BLaER1 (cell line): ENCODE measurements around the gene HEPHL1.

Experiments used
- H3K27ac ChIP-seq: shearing (Covaris generic); formaldehyde crosslinking; 2 replicates; pipeline ENCODE4 v1.8.1; 2022
- H3K27me3 ChIP-seq: shearing (Covaris generic); formaldehyde crosslinking; 2 replicates; pipeline ENCODE4 v1.8.1; 2022
- H3K36me3 ChIP-seq: shearing (Covaris generic); formaldehyde crosslinking; 2 replicates; pipeline ENCODE4 v1.8.1; 2022
- H3K4me1 ChIP-seq: shearing (Covaris generic); formaldehyde crosslinking; 2 replicates; pipeline ENCODE4 v1.8.1; 2022
- H3K4me2 ChIP-seq: shearing (Covaris generic); formaldehyde crosslinking; 2 replicates; pipeline ENCODE4 v1.8.1; 2022
- H3K4me3 ChIP-seq: shearing (Covaris generic); formaldehyde crosslinking; 2 replicates; pipeline ENCODE4 v1.8.1; 2022
- H3K9ac ChIP-seq: shearing (Covaris generic); formaldehyde crosslinking; 2 replicates; pipeline ENCODE4 v1.8.1; 2022
- H3K9me3 ChIP-seq: shearing (Covaris generic); formaldehyde crosslinking; 2 replicates; pipeline ENCODE4 v1.8.1; 2022
- H4K20me1 ChIP-seq: shearing (Covaris generic); formaldehyde crosslinking; 2 replicates; pipeline ENCODE4 v1.8.1; 2022
- Cebpa-rat ChIP-seq: shearing (Covaris generic); IDR thresholded peaks from 2 replicates; pipeline ENCODE4 v1.8.1; 2022

Gene HEPHL1

GRCh38 chr11:94145431-94145830, 124.3 kb downstream of the HEPHL1 start:
- Histone ChIP-seq H3K27me3 (no peaks in the 10 kb centered on the region), H3K4me3 (no peak overlapping the region), H3K9me3 (0 out of 2 replicates have a peak, but pooled peaks cover 4% of the 10 kb centered on the region), H3K36me3 (peaks cover 34% of the 10 kb centered on the region), H4K20me1 (peaks cover 99% of the 10 kb centered on the region), H3K27ac (no peak overlapping the region), H3K9ac (no peak overlapping the region), H3K4me2 (no peak overlapping the region), H3K4me1 (peaks cover 49% of the 10 kb centered on the region)
- no peak for TF ChIP-seq Cebpa-rat

- H3K9ac ChIP-seq, result no peak overlapping the region
- no peak overlapping the region for H3K27ac ChIP-seq
- H3K4me1 ChIP-seq, result peaks cover 54% of the 10 kb centered on the region
- TF ChIP-seq Cebpa-rat, result no peak
- H3K9me3 ChIP-seq, result 0 out of 2 replicates have a peak, but pooled peaks cover 4% of the 10 kb centered on the region
- H3K4me2 ChIP-seq, result no peak overlapping the region
- no peak overlapping the region for H3K4me3 ChIP-seq
- H3K36me3 ChIP-seq, result peaks cover 33% of the 10 kb centered on the region
- peaks cover 100% of the 10 kb centered on the region for H4K20me1 ChIP-seq
- H3K27me3 ChIP-seq, result no peaks in the 10 kb centered on the region
Measured at GRCh38 chr11:94145916-94146315, 124.8 kb downstream of the HEPHL1 start.

- no peak overlapping the region for H3K27ac ChIP-seq
- peaks cover 100% of the 10 kb centered on the region for H4K20me1 ChIP-seq
- peak overlapping the region; percentile 22; the same call in 1 of the 2 replicates for H3K4me2 ChIP-seq
Measured at GRCh38 chr11:94147433-94147845, 126.3 kb downstream of the HEPHL1 start.

GRCh38 chr11:94148189-94148588, 127.0 kb downstream of the HEPHL1 start:
- Histone ChIP-seq H3K27me3 (no peaks in the 10 kb centered on the region), H4K20me1 (peaks cover 100% of the 10 kb centered on the region), H3K36me3 (peaks cover 41% of the 10 kb centered on the region), H3K4me2 (no peak overlapping the region), H3K27ac (no peak overlapping the region), H3K4me1 (peaks cover 47% of the 10 kb centered on the region), H3K9ac (no peak overlapping the region), H3K9me3 (0 out of 2 replicates have a peak, but pooled peaks cover 4% of the 10 kb centered on the region), H3K4me3 (no peak overlapping the region)
- no peak for TF ChIP-seq Cebpa-rat

More at GRCh38 chr11:94147433-94147845, 126.3 kb downstream of the HEPHL1 start:
- Histone ChIP-seq H3K27me3 (no peaks in the 10 kb centered on the region), H3K36me3 (peaks cover 34% of the 10 kb centered on the region), H3K9ac (no peak overlapping the region), H3K4me3 (no peak overlapping the region), H3K4me1 (peaks cover 54% of the 10 kb centered on the region), H3K9me3 (0 out of 2 replicates have a peak, but pooled peaks cover 4% of the 10 kb centered on the region)
- no peak for TF ChIP-seq Cebpa-rat

- TF ChIP-seq Cebpa-rat, result no peak
- Histone ChIP-seq H3K4me2 (0 out of 2 replicates have a peak overlapping the region, but pooled peaks have one; percentile 15), H3K4me3 (no peak overlapping the region), H3K36me3 (peaks cover 50% of the 10 kb centered on the region), H3K27me3 (no peaks in the 10 kb centered on the region), H3K4me1 (peaks cover 43% of the 10 kb centered on the region), H4K20me1 (peaks cover 100% of the 10 kb centered on the region), H3K9me3 (0 out of 2 replicates have a peak, but pooled peaks cover 4% of the 10 kb centered on the region), H3K9ac (no peak overlapping the region), H3K27ac (no peak overlapping the region)
Measured at GRCh38 chr11:94149431-94150017, 128.4 kb downstream of the HEPHL1 start.

- Histone ChIP-seq H3K4me3 (no peak overlapping the region), H3K9ac (no peak overlapping the region), H3K27ac (no peak overlapping the region), H3K36me3 (peaks cover 50% of the 10 kb centered on the region), H3K27me3 (no peaks in the 10 kb centered on the region), H3K4me1 (peaks cover 43% of the 10 kb centered on the region), H4K20me1 (peaks cover 96% of the 10 kb centered on the region), H3K9me3 (peaks cover 5% of the 10 kb centered on the region; the same call in 1 of the 2 replicates), H3K4me2 (no peak overlapping the region)
- TF ChIP-seq Cebpa-rat, result no peak
Measured at GRCh38 chr11:94150056-94150455, 128.9 kb downstream of the HEPHL1 start.

- no peaks in the 10 kb centered on the region for H3K27me3 ChIP-seq
- H3K27ac ChIP-seq, result no peak overlapping the region
- no peak for TF ChIP-seq Cebpa-rat
- no peak overlapping the region for H3K9ac ChIP-seq
- H3K4me2 ChIP-seq, result peak overlapping the region; percentile 13; the same call in 1 of the 2 replicates
- H4K20me1 ChIP-seq, result peaks cover 87% of the 10 kb centered on the region
- H3K4me1 ChIP-seq, result peaks cover 43% of the 10 kb centered on the region
- peaks cover 15% of the 10 kb centered on the region for H3K9me3 ChIP-seq
- H3K36me3 ChIP-seq, result peaks cover 50% of the 10 kb centered on the region
- no peak overlapping the region for H3K4me3 ChIP-seq
Measured at GRCh38 chr11:94150704-94151685, 129.8 kb downstream of the HEPHL1 start.

- Histone ChIP-seq H3K9ac (no peak overlapping the region), H3K4me2 (no peak overlapping the region), H3K27me3 (no peaks in the 10 kb centered on the region), H3K4me1 (peaks cover 34% of the 10 kb centered on the region), H3K36me3 (peaks cover 51% of the 10 kb centered on the region), H4K20me1 (peaks cover 76% of the 10 kb centered on the region), H3K27ac (no peak overlapping the region), H3K9me3 (peaks cover 20% of the 10 kb centered on the region), H3K4me3 (no peak overlapping the region)
- no peak for TF ChIP-seq Cebpa-rat
Measured at GRCh38 chr11:94151903-94152677, 130.9 kb downstream of the HEPHL1 start.

GRCh38 chr11:94152678-94153065, 131.5 kb downstream of the HEPHL1 start:
- Histone ChIP-seq H3K9ac (no peak overlapping the region), H4K20me1 (peaks cover 70% of the 10 kb centered on the region), H3K27me3 (no peaks in the 10 kb centered on the region), H3K4me2 (no peak overlapping the region), H3K4me3 (no peak overlapping the region), H3K4me1 (peaks cover 28% of the 10 kb centered on the region), H3K27ac (no peak overlapping the region), H3K36me3 (peaks cover 51% of the 10 kb centered on the region), H3K9me3 (peaks cover 20% of the 10 kb centered on the region)
- no peak for TF ChIP-seq Cebpa-rat
